Cardiac septum (tissue), 1 donor: Measurements from ENCODE around the gene POU2F2. TPM values are rescaled to one million over a fixed set of nuclear protein-coding genes. Genes with fewer than 3 reads are reported as not detected.

Experiments
- DNase-seq: peaks from one replicate; pipeline ENCODE4 v3.0.0-alpha.2; 2020; ENCODE audit warnings: low spot score
- intact Hi-C: fragments of 100-400 bp; cut with DNase I; formaldehyde crosslinking; loops from one replicate; pipeline ENCODE4 v1.14.0; 2022
- long read RNA-seq: library from polyadenylated mRNA; unstranded; transcript quantifications from one replicate; pipeline ENCODE4 v2.0.0, GENCODE V29; 2021
- total RNA-seq: library from RNA; stranded (reverse); fragmentation: NEBNext Ultra II Directional; extraction: Animal tissue kit (Norgen Biotek cat#: 25700); gene quantifications from one replicate; pipeline ENCODE4 v1.2.1, GENCODE V29; 2021
- donor health status: DM: no; HTN: no; CAD: no.

Gene POU2F2
- 0.51 TPM for total RNA-seq
- long read RNA-seq, partial matches to known transcripts, result 1 of 2 reads
- long read RNA-seq, other reads (novel, unspliced or antisense), result 1 of 2 reads

DNA sequence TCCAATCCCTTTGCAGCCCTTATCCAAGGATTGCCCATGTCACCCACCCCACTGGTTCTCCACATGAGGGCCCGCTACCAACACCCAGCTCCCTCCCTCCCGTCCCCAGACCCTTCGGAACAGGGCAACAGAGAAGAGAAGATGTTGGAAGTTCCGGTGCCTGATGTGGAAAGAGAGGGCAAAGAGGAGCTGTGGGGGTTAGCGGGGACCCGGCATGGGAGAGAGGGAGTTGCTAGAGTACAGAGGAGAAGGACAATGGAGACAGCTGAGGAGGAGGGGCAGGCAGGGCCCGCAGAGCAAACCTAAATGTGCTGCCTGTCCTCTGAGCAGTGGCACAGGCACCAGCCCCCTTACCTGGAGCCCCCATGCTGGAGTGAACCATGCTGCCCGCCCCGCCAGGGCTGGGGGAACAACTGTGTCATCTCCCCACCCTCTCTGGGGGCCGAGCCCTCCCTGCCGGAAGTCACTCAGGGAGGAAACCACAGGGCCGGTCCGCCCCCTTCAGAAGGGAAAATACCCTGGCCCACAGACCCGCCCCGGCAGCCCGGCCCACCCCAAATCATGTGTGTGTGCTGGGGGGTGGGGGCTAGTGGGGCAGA is at the start of gene POU2F2:
Gene POU2F2, minus strand, starts transcription at position 417 of the 599 bp plus-strand sequence. Its CDS starts 35 bp downstream, at position 382.
- intact Hi-C loops, result loop anchor here (5.0 kb wide), 1 partner anchor 195 kb away; the partner anchor contains the start of gene MEGF8
- DNase-seq, result peak; percentile 82

DNA sequence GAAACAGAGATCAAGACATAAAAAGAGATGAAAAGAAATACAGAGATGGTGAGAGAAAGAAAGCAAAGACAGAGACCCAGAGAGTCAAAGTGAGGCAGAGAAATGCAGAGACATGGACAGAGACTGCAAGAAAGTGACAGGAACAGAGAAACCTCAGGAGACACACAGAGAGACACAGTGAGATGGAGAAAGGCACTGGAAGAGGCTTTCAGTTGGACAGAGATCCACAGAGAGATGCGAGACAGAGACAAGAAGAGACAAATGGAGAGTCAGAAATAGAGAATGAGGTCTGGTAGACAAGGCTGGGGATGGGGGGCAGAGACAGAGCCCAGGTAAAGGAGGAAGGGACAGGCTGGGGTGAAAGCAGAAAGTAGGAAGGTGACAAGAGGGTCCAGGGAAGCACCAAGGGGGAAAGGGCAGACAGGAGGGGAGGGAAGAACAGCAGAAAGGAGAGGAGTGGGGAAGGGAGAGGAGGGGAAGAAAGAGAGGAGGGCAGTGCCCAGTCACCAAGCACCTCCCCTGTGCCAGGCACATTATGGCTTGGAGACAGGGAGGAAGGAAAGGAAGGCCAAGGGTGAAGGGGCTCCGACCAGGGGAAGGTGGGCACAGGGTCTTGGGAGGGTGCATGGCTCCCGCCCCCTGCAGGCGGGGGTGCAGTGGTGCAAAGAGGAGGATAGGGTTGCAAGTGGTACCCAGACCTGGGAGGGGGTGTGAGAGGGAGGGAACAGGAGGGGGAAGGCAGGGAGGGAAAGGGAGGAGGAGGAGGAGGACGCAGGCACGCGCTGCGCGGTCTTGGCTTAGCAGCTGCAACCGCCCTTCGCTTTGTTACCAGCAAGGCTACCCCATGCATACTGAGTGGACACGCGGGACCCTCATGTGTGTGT is 46.8 kb upstream of the POU2F2 start:
- DNase-seq, result no peak
- intact Hi-C loops, result no loop called here

DNA sequence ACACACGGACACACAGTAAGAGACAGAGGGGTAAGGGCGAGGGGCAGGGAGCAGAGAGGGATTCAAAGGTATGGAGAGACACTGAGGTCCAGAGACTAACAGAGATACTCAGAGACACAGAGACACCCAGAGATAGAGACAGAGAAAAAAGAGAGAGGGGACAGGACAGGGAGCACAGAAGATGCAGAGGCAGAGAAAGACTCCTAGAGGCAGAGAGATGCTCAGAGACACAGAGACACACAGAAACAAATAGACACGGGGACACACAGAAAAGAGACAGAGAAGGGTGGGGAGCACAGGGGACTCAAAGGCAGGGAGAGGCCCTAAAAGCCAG is 45.4 kb upstream of the POU2F2 start:
- intact Hi-C loops, result no loop called here
- no peak for DNase-seq

DNA sequence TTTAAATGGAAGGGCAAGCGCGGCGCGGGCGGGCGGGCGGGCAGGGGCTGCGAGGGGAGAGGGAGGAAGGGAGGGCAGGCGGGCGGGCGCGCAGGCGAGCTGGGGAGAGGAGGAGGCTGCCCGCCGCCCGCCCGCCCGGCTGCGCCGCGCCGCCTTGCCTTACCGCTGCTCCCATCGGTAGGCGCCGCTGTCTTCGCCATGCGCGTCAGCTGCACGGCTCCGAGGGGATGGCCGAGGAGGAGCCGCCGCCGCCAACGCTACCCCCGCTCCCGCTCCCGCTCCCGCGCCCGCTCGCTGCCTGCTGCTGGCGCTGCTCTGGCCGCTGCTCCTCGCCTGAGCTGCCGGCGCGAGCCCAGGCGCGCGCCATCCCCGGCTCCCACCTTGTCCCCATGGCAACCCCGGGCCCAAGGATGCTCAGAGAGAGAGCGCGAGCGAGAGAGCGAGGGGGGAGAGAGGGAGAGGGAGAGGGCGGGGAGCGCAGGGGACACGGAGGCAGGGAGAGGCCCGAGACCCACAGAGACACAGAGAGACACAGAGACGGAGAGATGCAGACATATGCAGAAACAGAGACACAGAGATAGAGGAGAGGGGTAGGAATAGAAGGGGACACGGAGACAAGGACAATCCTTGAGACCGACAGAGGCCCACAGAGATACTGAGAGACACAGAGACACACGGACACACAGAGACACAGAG is 44.9 kb upstream of the POU2F2 start:
- peak; percentile 86 for DNase-seq
- intact Hi-C loops, result no loop called here

DNA sequence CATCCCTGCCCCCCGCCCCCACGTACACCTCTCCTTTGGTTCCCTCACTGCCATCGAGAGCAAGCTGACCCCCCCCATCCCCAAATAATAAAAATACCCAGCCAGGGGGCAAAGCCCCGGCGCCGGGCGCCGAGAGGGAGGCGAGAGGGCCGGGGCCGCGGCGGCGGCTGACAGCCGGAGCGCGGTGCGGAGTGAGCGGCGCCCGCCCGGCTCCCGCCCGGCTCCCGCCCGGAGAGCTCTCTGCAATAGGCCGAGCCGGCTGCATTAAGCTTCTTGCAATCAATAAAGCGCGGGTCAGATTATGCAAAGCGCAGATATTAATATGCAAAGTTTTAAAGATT is 44.4 kb upstream of the POU2F2 start:
- DNase-seq, result no peak
- intact Hi-C loops, result no loop called here

DNA sequence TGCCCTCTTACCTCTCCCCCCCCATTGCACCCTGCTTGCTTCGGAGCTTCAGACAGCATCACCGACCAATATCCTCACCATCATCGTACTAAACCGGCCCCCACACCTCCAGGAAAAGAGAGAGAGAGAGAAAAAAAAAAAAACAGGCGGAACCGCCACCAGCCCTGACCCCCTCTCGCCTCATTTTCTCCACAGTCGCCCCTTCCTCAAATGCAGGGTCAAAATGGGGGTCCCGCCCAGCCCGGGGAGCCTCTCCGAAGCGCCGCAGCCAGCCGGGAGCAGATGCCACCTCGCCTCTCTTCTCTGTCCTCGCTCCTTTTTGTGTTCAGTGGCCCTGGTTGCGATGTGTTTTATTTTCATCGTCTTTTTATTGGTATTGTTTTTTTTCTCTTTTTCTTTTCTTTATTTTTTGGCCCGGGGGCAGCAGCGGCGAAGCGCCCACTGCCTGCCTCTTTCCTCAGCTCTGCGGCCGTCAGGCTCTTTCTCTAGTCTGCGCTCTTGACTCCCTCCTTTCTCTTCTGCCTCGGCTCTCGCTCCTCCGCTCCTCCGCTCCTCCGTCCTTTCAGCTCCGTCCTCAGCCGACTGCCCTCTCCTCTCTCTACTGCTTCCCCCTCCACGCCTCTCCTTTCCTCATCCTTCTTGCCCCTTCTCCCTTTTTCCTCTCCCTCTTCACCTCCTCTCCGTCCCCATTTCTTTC is 43.9 kb upstream of the POU2F2 start:
- DNase-seq, result no peak
- intact Hi-C loops, result no loop called here

DNA sequence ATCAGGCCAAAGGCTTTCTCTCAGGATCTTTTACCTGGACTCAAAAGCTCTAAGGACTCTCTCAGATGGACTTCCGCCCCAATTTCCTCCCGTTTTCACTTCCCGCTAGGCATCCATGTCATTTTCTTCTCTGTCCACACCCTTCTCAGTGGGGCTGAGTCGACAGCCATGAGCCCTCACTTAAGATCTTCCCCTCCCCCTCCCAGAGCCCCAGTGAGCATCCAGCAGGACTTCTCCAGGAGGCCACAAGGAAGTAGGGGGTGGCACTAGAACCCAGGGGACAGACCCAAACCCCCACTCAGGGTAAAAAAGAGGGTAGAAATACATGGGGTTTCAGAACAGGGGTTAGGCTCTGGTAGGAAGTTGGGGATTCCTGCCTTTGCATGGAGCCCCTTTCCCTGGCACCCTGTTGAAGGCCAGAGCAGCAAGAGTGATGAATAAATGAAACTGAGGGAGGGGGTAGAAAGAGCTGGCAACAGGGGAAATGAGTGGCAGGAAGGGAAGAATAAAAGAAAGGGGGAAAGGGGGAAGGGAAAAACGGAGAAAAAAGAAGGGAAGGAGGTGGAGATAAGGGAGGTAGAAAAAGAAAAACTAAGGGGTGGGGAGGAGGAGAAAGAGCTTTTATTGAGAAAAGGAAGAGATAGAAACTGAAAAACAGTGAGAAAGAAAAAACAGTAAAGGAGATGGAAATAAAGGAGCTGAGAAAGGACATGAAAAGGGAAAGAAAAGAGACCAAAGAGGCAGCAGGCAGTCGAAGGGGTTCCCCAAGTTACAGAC is 42.9 kb upstream of the POU2F2 start:
- intact Hi-C loops, result no loop called here
- DNase-seq, result no peak

DNA sequence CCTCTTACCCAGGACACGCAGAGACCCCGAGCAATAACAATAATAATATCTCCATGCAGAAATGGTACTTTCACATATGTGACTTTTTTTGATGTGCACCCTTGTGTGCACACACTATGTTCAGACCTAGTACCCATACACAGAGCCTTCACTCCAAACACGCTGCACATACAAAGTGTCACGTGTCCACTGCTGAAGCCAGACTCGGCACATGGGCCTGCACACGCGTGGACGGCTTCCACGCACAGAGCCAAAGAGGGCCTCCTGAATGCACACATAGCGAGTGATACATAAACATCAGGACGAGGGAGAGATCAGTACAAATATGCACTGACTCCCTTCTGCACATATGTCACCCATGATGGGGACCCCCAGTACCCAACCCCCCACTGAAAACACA is 41.9 kb upstream of the POU2F2 start:
- intact Hi-C loops, result no loop called here
- no peak for DNase-seq

DNA sequence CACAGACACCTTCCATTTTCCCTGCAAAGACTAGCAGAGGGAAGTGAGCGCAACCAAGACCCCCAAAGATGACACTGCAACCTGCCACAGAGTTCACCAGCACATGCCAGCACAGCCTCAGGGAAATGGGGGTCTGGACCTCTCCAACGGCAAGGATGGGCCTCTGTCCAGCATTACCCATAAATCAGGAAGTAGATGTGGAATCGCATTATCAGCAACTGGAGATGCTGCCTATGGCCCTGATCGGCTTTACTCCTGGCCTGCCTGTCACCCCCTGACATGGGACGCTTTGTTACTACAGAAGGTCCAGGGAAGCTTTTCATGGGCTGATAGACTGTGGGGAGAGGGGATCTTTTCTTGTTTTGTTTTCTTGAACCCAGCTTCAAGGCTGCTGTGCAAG is 41.4 kb upstream of the POU2F2 start:
- intact Hi-C loops, result no loop called here
- no peak for DNase-seq

DNA sequence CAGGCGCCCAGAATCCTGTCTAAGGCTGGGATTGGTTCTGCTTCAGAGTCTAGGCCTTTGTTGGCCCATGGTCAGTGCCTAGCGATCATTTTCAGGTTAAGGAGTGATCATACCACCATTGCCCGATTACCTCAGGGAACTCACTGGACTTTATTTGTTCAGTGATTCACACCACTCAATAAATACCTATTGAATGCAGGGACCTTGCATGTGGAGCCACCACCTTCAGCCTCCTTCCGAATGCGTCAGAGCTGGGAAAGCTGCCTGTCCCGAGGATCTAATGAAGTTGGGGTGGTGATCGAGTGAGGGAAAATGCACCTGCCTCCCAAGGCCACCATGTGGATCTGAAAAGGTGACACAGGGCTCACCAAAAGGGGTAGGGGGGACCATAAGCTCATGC is 40.0 kb upstream of the POU2F2 start:
- DNase-seq, result no peak
- intact Hi-C loops, result no loop called here

DNA sequence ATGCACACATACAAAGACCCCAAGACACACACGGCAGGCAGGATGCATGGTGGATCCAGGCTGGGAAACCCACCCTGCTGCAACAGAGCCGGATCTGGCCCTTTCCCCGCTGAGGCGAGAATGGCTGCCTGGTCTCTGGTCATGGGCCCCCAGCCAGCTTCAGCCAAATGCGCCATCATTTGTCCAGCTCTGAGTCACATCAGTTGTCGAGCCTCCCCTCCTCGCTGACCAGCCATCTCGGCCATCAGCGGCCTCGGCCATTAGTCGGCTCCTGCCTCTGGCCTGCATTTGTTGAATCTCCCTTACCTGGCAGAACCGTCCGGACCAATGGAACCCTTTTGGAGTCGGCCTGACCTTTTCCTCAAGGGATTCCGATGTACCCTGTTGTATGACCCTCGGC is 38.5 kb upstream of the POU2F2 start:
- intact Hi-C loops, result no loop called here
- no peak for DNase-seq

DNA sequence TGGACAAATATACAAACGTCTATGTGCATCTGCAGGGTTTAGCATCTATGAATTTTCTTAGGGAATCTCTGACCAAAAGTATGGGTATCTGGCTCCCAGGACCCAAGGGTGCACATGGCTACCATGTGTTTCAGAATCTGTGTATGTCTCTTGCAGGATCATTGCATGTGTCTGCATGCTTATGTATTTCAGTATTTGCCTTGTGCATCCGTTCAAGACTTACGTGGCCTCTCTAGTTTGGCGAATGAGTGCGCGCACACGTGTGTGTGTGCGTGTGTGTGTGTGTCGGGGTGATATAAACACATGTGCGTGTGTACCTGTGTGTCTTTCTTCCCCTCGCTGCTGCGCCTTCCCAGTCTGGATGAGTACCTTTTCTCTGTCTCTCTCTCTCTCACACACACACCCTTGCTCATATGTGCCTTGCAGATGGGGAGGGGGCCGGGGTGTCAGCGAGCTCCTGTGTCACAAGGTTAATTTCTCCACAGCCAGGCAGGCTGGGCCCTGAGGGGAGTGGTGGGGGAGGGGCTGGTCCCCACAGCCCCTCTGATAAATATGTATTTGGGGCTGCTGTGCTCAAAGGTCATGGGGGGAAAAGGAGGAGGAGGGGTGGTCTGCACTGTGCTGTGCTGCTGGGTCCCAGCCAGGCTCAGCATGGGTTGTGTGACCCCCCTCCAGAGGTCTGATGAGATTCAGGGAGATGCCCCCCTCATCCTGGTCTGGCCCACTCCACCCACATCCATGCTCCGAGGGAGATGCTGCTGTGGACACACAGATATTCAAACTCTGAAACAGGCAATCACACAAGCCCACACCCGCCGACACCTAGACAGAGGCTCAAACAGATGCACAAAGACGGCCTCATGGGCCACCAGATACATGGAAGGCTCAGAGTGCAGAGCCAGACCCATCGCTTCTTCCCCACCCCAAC is 37.5 kb upstream of the POU2F2 start:
- no peak for DNase-seq
- intact Hi-C loops, result no loop called here

DNA sequence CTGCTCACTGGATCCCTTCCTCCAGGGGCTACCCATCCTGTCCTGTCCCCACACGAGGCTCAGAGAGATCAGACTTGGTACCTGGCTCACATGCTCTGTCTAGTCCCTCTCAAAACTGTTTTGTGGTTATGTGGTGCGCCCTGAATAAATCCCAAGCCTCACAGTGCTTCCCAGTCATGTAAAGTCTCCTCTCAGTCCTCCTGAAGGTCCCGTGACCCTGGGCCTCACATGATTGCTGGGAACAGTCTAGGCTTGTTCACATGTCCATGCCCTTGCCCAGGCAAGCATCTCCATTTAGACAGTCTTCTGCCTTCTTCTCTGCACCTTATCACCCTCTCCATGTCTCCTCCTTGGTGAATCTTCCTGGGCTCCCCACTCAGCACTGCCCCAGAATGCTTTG is 36.0 kb upstream of the POU2F2 start:
- intact Hi-C loops, result no loop called here
- DNase-seq, result no peak

DNA sequence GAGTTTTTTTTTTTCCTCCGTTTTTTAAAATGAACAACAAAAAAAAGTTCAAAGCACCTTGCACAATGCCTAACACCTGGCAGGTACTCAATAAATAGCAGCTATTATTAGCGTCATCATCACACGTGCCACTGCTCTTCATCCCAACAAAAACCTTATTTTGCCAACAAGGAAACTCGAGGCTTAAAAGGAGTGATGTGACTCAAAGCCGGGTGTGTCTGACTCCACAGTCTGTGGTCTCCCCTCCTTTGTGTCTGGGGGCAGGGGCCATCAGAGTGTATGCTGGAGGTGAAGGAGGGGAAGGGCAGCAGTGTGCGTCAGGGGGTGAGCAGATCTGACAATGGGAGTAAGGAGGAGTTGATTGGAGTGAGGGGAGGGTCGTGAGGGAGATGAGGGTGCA is 34.1 kb upstream of the POU2F2 start:
- intact Hi-C loops, result no loop called here
- DNase-seq, result no peak

DNA sequence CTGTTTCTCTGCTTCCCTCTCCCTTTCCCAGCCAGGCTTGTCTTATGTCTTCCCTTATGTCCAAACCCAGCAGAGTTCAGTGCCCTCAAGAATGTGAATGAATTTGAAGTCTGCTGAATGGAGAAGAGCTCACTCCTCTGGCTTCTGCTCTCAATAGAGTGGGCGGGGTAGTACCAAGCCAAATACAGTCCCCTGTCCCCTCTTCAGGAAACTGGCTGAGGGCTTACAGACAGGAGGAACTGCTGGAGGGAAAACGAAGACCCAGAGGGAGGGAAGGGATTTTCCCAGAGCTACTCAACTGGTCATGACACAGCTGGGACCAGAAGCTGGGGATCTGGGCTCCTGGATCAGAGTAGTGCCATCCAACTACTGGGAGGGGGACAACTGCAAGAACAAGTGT is 32.9 kb upstream of the POU2F2 start:
- intact Hi-C loops, result no loop called here
- DNase-seq, result no peak

DNA sequence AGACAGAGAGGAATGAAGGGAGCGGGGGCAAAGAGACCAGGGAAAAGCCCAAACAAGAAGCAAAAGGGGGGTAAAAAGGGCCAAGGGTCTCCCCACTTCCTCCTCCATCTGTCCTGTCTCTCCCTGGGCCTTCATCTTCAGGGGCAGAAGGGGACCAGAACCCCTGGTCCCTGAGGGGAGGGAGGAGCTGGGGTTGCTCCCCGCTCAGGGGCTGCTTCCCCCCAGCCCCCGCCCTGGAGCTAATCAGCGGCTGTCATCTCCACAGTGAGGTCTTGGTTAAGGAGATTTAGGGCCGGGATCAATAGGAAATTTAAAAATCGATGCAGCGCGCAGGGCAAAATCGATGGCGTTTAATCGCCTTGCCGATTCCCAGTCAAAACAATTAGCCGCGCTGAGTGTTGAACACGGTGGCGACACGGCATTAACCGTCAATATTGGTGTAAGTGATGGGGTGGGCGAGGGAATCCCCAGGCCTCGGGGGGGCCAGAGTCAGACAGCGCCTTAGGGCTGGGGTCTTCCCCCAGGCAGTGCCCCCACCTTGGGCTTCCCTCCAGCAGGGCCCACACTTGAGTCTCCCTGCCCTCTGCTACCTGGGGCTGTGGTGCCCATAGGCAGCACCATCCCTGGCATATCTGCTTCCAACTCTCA is 29.5 kb upstream of the POU2F2 start:
- no peak for DNase-seq
- intact Hi-C loops, result no loop called here

DNA sequence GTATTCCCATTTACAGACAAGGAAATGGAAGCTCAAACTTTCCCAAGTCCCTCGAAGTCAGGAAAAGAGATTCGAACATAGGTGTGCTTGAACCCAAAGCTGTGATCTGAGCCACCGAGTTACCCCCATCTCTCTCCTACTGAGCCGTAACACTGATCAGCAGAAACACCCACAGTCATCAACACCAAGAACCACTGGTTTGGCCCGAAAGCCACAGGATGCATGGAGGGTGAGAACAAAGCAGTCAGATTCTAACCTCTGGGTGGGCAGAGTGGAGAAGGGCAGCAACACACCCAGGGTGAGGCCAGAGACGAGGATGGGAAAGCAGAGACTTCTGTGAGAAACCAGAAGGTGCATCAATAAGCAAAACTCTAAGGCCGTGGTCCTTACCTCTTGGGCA is 27.7 kb upstream of the POU2F2 start:
- intact Hi-C loops, result no loop called here
- no peak for DNase-seq

DNA sequence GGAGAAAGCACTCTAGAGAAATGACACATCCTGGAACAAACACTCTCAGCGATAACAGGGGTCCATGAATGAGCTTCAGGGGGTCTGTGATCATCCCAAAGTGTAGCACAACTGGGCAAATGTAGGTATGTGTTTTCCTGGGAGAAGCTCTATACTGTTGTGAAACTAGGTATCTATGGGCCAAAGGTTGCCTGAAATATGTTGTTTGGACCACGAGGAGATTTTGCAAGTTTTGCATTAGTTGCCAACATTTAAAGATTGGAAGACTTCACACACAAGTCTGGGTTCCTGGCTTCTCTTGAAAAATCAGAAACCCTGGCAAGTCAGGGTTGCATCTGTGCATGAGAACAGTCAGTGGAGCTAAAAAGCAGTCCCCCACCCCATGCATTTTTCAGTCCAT is 26.7 kb upstream of the POU2F2 start:
- intact Hi-C loops, result no loop called here
- no peak for DNase-seq
